Right lobe of liver (tissue), 4 donors: ENCODE data around the gene MPHOSPH9.

Experiments
- CTCF ChIP-seq, 4 donors: fragments of 200-600 bp in 3 of 4; fragments of 450-650 bp in 1 of 4; IDR thresholded peaks; one replicate each; pipeline versions ENCODE4 v1.5.1 to v1.8.0; 2016 to 2022; ENCODE audit warnings: antibody characterized with exemption in 4 of 4, mild to moderate bottlenecking in 2 of 4
- POLR2A ChIP-seq: fragments of 450-650 bp; IDR thresholded peaks from one replicate; pipeline ENCODE4 v1.6.1; 2017; ENCODE audit warnings: antibody characterized with exemption, mild to moderate bottlenecking
- donor health status: DM: no; HTN: no; CAD: no.
- donor health status: DM: no; HTN: no; CAD: no.
- donor health status: DM: no; HTN: yes; CAD: no.

GRCh38 chr12:123265851-123266678 is 33.1 kb upstream of the MPHOSPH9 start:
- TF ChIP-seq POLR2A (no peak), CTCF (IDR thresholded peaks at IDR 0.05) (no peak)
